ENCODE data around the gene MMP2.

The MMP2 gene

GRCh38 chr16:55510185-55510805, 31.3 kb downstream of the MMP2 start:
- no peak for DNase-seq (ENCODE audit: low read depth)
- H3K4me3 ChIP-seq (ENCODE audit: low read depth, low read length), result no peak overlapping the region
- no peak for TF ChIP-seq CTCF (IDR thresholded peaks at IDR 0.05; ENCODE audit: control insufficient read depth, extremely low read depth, insufficient read depth)

GRCh38 chr16:55512941-55513340, 33.9 kb downstream of the MMP2 start:
- TF ChIP-seq CTCF (IDR thresholded peaks at IDR 0.05; ENCODE audit: control insufficient read depth, extremely low read depth, insufficient read depth), result no peak
- DNase-seq (ENCODE audit: low read depth), result no peak
- H3K4me3 ChIP-seq (ENCODE audit: low read depth, low read length), result no peak overlapping the region

GRCh38 chr16:55513616-55514015, 34.6 kb downstream of the MMP2 start:
- no peak for TF ChIP-seq CTCF (IDR thresholded peaks at IDR 0.05; ENCODE audit: control insufficient read depth, extremely low read depth, insufficient read depth)
- no peak overlapping the region for H3K4me3 ChIP-seq (ENCODE audit: low read depth, low read length)
- no peak for DNase-seq (ENCODE audit: low read depth)

GRCh38 chr16:55515111-55515510, 36.1 kb downstream of the MMP2 start:
- DNase-seq (ENCODE audit: low read depth), result no peak
- TF ChIP-seq CTCF (IDR thresholded peaks at IDR 0.05; ENCODE audit: control insufficient read depth, extremely low read depth, insufficient read depth), result no peak
- no peak overlapping the region for H3K4me3 ChIP-seq (ENCODE audit: low read depth, low read length)

GRCh38 chr16:55521792-55522191, 42.8 kb downstream of the MMP2 start:
- no peak for TF ChIP-seq CTCF (IDR thresholded peaks at IDR 0.05; ENCODE audit: control insufficient read depth, extremely low read depth, insufficient read depth)
- no peak for DNase-seq (ENCODE audit: low read depth)
- H3K4me3 ChIP-seq (ENCODE audit: low read depth, low read length), result no peak overlapping the region

- no peak overlapping the region for H3K4me3 ChIP-seq (ENCODE audit: low read depth, low read length)
- TF ChIP-seq CTCF (IDR thresholded peaks at IDR 0.05; ENCODE audit: control insufficient read depth, extremely low read depth, insufficient read depth), result no peak
- no peak for DNase-seq (ENCODE audit: low read depth)
Observed at GRCh38 chr16:55526441-55526840, 47.4 kb downstream of the MMP2 start.

- DNase-seq (ENCODE audit: low read depth), result no peak
- TF ChIP-seq CTCF (IDR thresholded peaks at IDR 0.05; ENCODE audit: control insufficient read depth, extremely low read depth, insufficient read depth), result no peak
- no peak overlapping the region for H3K4me3 ChIP-seq (ENCODE audit: low read depth, low read length)
Observed at GRCh38 chr16:55527885-55528284, 48.9 kb downstream of the MMP2 start.
